HepG2 (cell line): ENCODE results near the gene NDRG2. TPM values are rescaled to one million over a fixed set of nuclear protein-coding genes. Genes with fewer than 3 reads are reported as not detected.
A peak's percentile ranks its signal among the peaks of the same experiment; 100 is the strongest.

Source experiments
- ARHGAP35 ChIP-seq: sonication (generic); formaldehyde crosslinking; IDR thresholded peaks from 2 replicates; pipeline ENCODE4 v1.9.0; 2022; ENCODE audit warnings: mild to moderate bottlenecking, inconsistent platforms, moderate library complexity, missing genetic modification reagents, borderline replicate concordance
- CCDC6 ChIP-seq: sonication (generic); formaldehyde crosslinking; IDR thresholded peaks from 2 replicates; pipeline ENCODE4 v1.8.1; 2022; ENCODE audit warnings: mild to moderate bottlenecking, missing genetic modification reagents, moderate library complexity
- FOXM1 ChIP-seq: sonication (generic); formaldehyde crosslinking; IDR thresholded peaks from 2 replicates; pipeline ENCODE4 v1.5.0; 2020; ENCODE audit warnings: missing genetic modification reagents
- KDM1A ChIP-seq: IDR thresholded peaks from 2 replicates; pipeline ENCODE4 v1.6.1; 2016; ENCODE audit warnings: missing compliant biosample characterization
- MBNL3 ChIP-seq: fragments of 250-450 bp; sonication (Bioruptor Pico); conservative IDR thresholded peaks from 2 replicates; pipeline ENCODE4 v1.8.0; 2022; ENCODE audit warnings: mild to moderate bottlenecking, inconsistent platforms
- MIER3 ChIP-seq: IDR thresholded peaks from 2 replicates; pipeline ENCODE4 v1.6.1; 2016; ENCODE audit warnings: missing compliant biosample characterization, borderline replicate concordance
- MLXIP ChIP-seq: sonication (generic); formaldehyde crosslinking; IDR thresholded peaks from 2 replicates; pipeline ENCODE4 v1.9.0; 2021; ENCODE audit warnings: missing genetic modification reagents, borderline replicate concordance
- TCF12 ChIP-seq, 2 experiments: fragments of 450-650 bp in 1 of 2; sonication (generic) in 1 of 2; formaldehyde crosslinking in 1 of 2; IDR thresholded peaks; 2 replicates each; pipeline versions ENCODE4 v1.6.1 to v1.8.0; 2017 to 2022; ENCODE audit warnings: antibody characterized with exemption in 1 of 2, mild to moderate bottlenecking in 1 of 2, missing genetic modification reagents in 1 of 2, moderate library complexity in 1 of 2
- TEAD3 ChIP-seq: optimal IDR thresholded peaks from 2 replicates; pipeline ENCODE3; 2016; ENCODE audit warnings: borderline replicate concordance
- ZBTB2 ChIP-seq: sonication (generic); formaldehyde crosslinking; IDR thresholded peaks from 2 replicates; pipeline ENCODE4 v1.8.0; 2022; ENCODE audit warnings: low read depth, missing genetic modification reagents
- ZEB1 ChIP-seq: IDR thresholded peaks from 2 replicates; pipeline ENCODE4 v1.6.1; 2012; ENCODE audit warnings: mild to moderate bottlenecking, low read depth, inconsistent platforms; ENCODE audit not compliant: insufficient replicate concordance
- ZFP37 ChIP-seq: sonication (generic); formaldehyde crosslinking; IDR thresholded peaks from 2 replicates; pipeline ENCODE4 v1.4.0; 2020; ENCODE audit warnings: missing genetic modification reagents, borderline replicate concordance
- ZNF275 ChIP-seq: sonication (generic); formaldehyde crosslinking; IDR thresholded peaks from 2 replicates; pipeline ENCODE4 v1.8.0; 2022; ENCODE audit warnings: missing genetic modification reagents, mild to moderate bottlenecking, inconsistent platforms, borderline replicate concordance
- ZNF34 ChIP-seq: sonication (generic); formaldehyde crosslinking; IDR thresholded peaks from 2 replicates; pipeline ENCODE4 v1.4.0; 2020; ENCODE audit warnings: mild to moderate bottlenecking, missing genetic modification reagents, borderline replicate concordance
- ZNF703 ChIP-seq: sonication (generic); formaldehyde crosslinking; IDR thresholded peaks from 2 replicates; pipeline ENCODE4 v1.5.1; 2020; ENCODE audit warnings: missing genetic modification reagents, mild to moderate bottlenecking, moderate library complexity, borderline replicate concordance
- ZUFSP ChIP-seq: sonication (generic); formaldehyde crosslinking; IDR thresholded peaks from 2 replicates; pipeline ENCODE4 v1.9.0; 2021; ENCODE audit warnings: missing genetic modification reagents, mild to moderate bottlenecking, borderline replicate concordance
- polyA plus RNA-seq, 8 experiments: library from polyadenylated mRNA; depleted of rRNA in 3 of 8; stranded (reverse) in 7 of 8; unstranded in 1 of 8; fragments of >200 nt; fragmentation: Illumina TruSeq in 4 of 8; extraction: Trizol in 4 of 8; gene quantifications; 2 replicates each; pipeline versions ENCODE4 v1.2.1 to v1.2.3, GENCODE V29; 2011 to 2016; ENCODE audit warnings: low read depth in 4 of 8, missing spikeins in 1 of 8, mixed read lengths in 1 of 8; ENCODE audit not compliant: insufficient read depth in 1 of 8
- total RNA-seq, 5 experiments: library from RNA; depleted of rRNA; stranded (reverse); fragments of >200 nt; fragmentation: Illumina TruSeq; extraction: Trizol; gene quantifications; 2 replicates each; pipeline ENCODE4 v1.2.3, GENCODE V29; 2016; ENCODE audit warnings: low read depth in 1 of 5

Gene NDRG2
- total and polyA plus RNA-seq, 2 of the 13 experiments (the other 11 are each of a cell fraction or from before 2014, with no cell fraction given), result 27.2 to 189 TPM

GRCh38 chr14:21055432-21056117, 30.7 kb upstream of the NDRG2 start (continued):
- TF ChIP-seq ZNF275 (CRISPR knock-in tag), result peak; percentile 59; the same call in 1 of the 2 replicates
- no peak for TF ChIP-seq ZNF34
- peak; percentile 70; the same call in 1 of the 2 replicates for TF ChIP-seq MIER3 (CRISPR knock-in tag)
- TF ChIP-seq MBNL3 (CRISPR knock-in tag), result no peak
- peak; percentile 86 for TF ChIP-seq CCDC6 (CRISPR knock-in tag)
- no peak; the same call in 1 of the 2 replicates for TF ChIP-seq ARHGAP35
- TF ChIP-seq TEAD3 (CRISPR knock-in tag), result peak; percentile 75
- TF ChIP-seq MLXIP, result no peak; the same call in 1 of the 2 replicates
- TF ChIP-seq ZNF703 (CRISPR knock-in tag), result no peak
- 0 out of 2 replicates have a peak, but pooled peaks have one; percentile 35 for TF ChIP-seq ZBTB2 (CRISPR knock-in tag)
- no peak; the same call in 1 of the 2 replicates for TF ChIP-seq ZFP37
- TF ChIP-seq ZEB1, result no peak
- TF ChIP-seq KDM1A, result no peak; the same call in 1 of the 2 replicates
- TF ChIP-seq ZUFSP (CRISPR knock-in tag), result no peak
- no peak for TF ChIP-seq FOXM1 (CRISPR knock-in tag)
- no peak for TF ChIP-seq TCF12 (IDR thresholded peaks at IDR 0.05)
- TF ChIP-seq TCF12 (CRISPR knock-in tag; IDR thresholded peaks at IDR 0.05), result peak; percentile 67; the same call in 1 of the 2 replicates
